Measurements from ENCODE around the gene EHMT2.
"Not testable (repeated sequence)": the region's sequence is repeated elsewhere in the genome, so short reads cannot be mapped to it uniquely, and the experiment has no call there.

The EHMT2 gene

GRCh38 chr6:31869343-31869742, 28.2 kb downstream of the EHMT2 start:
- no peak overlapping the region for H3K27ac ChIP-seq (ENCODE audit: low read depth, low read length)
- H3K4me3 ChIP-seq (ENCODE audit: low read depth, low read length), result no peak overlapping the region
- H3K4me1 ChIP-seq (ENCODE audit: control insufficient read depth, insufficient read depth, low read length), result peaks cover 16% of the 10 kb centered on the region
- no peaks in the 10 kb centered on the region for H3K36me3 ChIP-seq (ENCODE audit: control insufficient read depth, insufficient read depth, low read length)
- no peak overlapping the region for H3K9ac ChIP-seq (ENCODE audit: low read length)
- no peaks in the 10 kb centered on the region for H3K27me3 ChIP-seq (ENCODE audit: control insufficient read depth, insufficient read depth, low read length)
- no peaks in the 10 kb centered on the region for H3K9me3 ChIP-seq (ENCODE audit: control insufficient read depth, insufficient read depth, low read depth, low read length)

- not testable (repeated sequence) for H3K4me3 ChIP-seq (ENCODE audit: low read depth, low read length); H3K27ac ChIP-seq (ENCODE audit: low read depth, low read length); H3K9me3 ChIP-seq (ENCODE audit: control insufficient read depth, insufficient read depth, low read depth, low read length); H3K36me3 ChIP-seq (ENCODE audit: control insufficient read depth, insufficient read depth, low read length); H3K9ac ChIP-seq (ENCODE audit: low read length); H3K27me3 ChIP-seq (ENCODE audit: control insufficient read depth, insufficient read depth, low read length)
- H3K4me1 ChIP-seq (ENCODE audit: control insufficient read depth, insufficient read depth, low read length), result peaks cover 16% of the 10 kb centered on the region
Measured at GRCh38 chr6:31868658-31868971, 28.9 kb downstream of the EHMT2 start.

- Histone ChIP-seq H3K36me3 (ENCODE audit: control insufficient read depth, insufficient read depth, low read length) (peaks cover 7% of the 10 kb centered on the region), H3K27me3 (ENCODE audit: control insufficient read depth, insufficient read depth, low read length) (no peaks in the 10 kb centered on the region), H3K9me3 (ENCODE audit: control insufficient read depth, insufficient read depth, low read depth, low read length) (no peaks in the 10 kb centered on the region), H3K4me3 (ENCODE audit: low read depth, low read length) (no peak overlapping the region), H3K9ac (ENCODE audit: low read length) (no peak overlapping the region), H3K4me1 (ENCODE audit: control insufficient read depth, insufficient read depth, low read length) (peaks cover 7% of the 10 kb centered on the region), H3K27ac (ENCODE audit: low read depth, low read length) (no peak overlapping the region)
Measured at GRCh38 chr6:31865205-31866118, 32.0 kb downstream of the EHMT2 start.

GRCh38 chr6:31864818-31865204, 32.7 kb downstream of the EHMT2 start:
- H3K4me1 ChIP-seq (ENCODE audit: control insufficient read depth, insufficient read depth, low read length), result peaks cover 6% of the 10 kb centered on the region
- H3K27ac ChIP-seq (ENCODE audit: low read depth, low read length), result no peak overlapping the region
- H3K9ac ChIP-seq (ENCODE audit: low read length), result no peak overlapping the region
- no peaks in the 10 kb centered on the region for H3K27me3 ChIP-seq (ENCODE audit: control insufficient read depth, insufficient read depth, low read length)
- no peak overlapping the region for H3K4me3 ChIP-seq (ENCODE audit: low read depth, low read length)
- peaks cover 13% of the 10 kb centered on the region for H3K36me3 ChIP-seq (ENCODE audit: control insufficient read depth, insufficient read depth, low read length)
- no peaks in the 10 kb centered on the region for H3K9me3 ChIP-seq (ENCODE audit: control insufficient read depth, insufficient read depth, low read depth, low read length)

- Histone ChIP-seq H3K9ac (ENCODE audit: low read length) (peak overlapping the region; percentile 53), H3K4me3 (ENCODE audit: low read depth, low read length) (peak overlapping the region; percentile 84), H3K36me3 (ENCODE audit: control insufficient read depth, insufficient read depth, low read length) (peaks cover 20% of the 10 kb centered on the region)
- H3K27me3 ChIP-seq (ENCODE audit: control insufficient read depth, insufficient read depth, low read length); H3K9me3 ChIP-seq (ENCODE audit: control insufficient read depth, insufficient read depth, low read depth, low read length); H3K4me1 ChIP-seq (ENCODE audit: control insufficient read depth, insufficient read depth, low read length); H3K27ac ChIP-seq (ENCODE audit: low read depth, low read length): not testable (repeated sequence)
Measured at GRCh38 chr6:31864123-31864562, 33.4 kb downstream of the EHMT2 start.

- Histone ChIP-seq H3K36me3 (ENCODE audit: control insufficient read depth, insufficient read depth, low read length) (peaks cover 27% of the 10 kb centered on the region), H3K9ac (ENCODE audit: low read length) (peak within 1 kb of the TSS; percentile 85), H3K4me1 (ENCODE audit: control insufficient read depth, insufficient read depth, low read length) (peaks cover 3% of the 10 kb centered on the region; the same call in 1 of the 2 replicates), H3K9me3 (ENCODE audit: control insufficient read depth, insufficient read depth, low read depth, low read length) (no peaks in the 10 kb centered on the region), H3K4me3 (ENCODE audit: low read depth, low read length) (peak within 1 kb of the TSS; percentile 93), H3K27ac (ENCODE audit: low read depth, low read length) (peak within 1 kb of the TSS; percentile 80; the same call in 1 of the 2 replicates), H3K27me3 (ENCODE audit: control insufficient read depth, insufficient read depth, low read length) (no peaks in the 10 kb centered on the region)
Measured at GRCh38 chr6:31862344-31863235, 34.9 kb downstream of the EHMT2 start, which contains the start of gene NEU1. Gene NEU1 (minus strand): TSS chr6:31862821. CDS start chr6:31862776, 45 bp downstream.

GRCh38 chr6:31861919-31862343, 35.6 kb downstream of the EHMT2 start:
- H3K27ac ChIP-seq (ENCODE audit: low read depth, low read length), result no peak overlapping the region
- H3K4me3 ChIP-seq (ENCODE audit: low read depth, low read length), result peak overlapping the region; percentile 93
- H3K36me3 ChIP-seq (ENCODE audit: control insufficient read depth, insufficient read depth, low read length), result peaks cover 30% of the 10 kb centered on the region
- peaks cover 3% of the 10 kb centered on the region; the same call in 1 of the 2 replicates for H3K4me1 ChIP-seq (ENCODE audit: control insufficient read depth, insufficient read depth, low read length)
- H3K9me3 ChIP-seq (ENCODE audit: control insufficient read depth, insufficient read depth, low read depth, low read length), result no peaks in the 10 kb centered on the region
- H3K27me3 ChIP-seq (ENCODE audit: control insufficient read depth, insufficient read depth, low read length), result no peaks in the 10 kb centered on the region
- peak overlapping the region; percentile 85 for H3K9ac ChIP-seq (ENCODE audit: low read length)

- Histone ChIP-seq H3K4me3 (ENCODE audit: low read depth, low read length) (no peak overlapping the region), H3K9ac (ENCODE audit: low read length) (no peak overlapping the region), H3K9me3 (ENCODE audit: control insufficient read depth, insufficient read depth, low read depth, low read length) (no peaks in the 10 kb centered on the region), H3K36me3 (ENCODE audit: control insufficient read depth, insufficient read depth, low read length) (peaks cover 30% of the 10 kb centered on the region), H3K27ac (ENCODE audit: low read depth, low read length) (no peak overlapping the region), H3K27me3 (ENCODE audit: control insufficient read depth, insufficient read depth, low read length) (no peaks in the 10 kb centered on the region), H3K4me1 (ENCODE audit: control insufficient read depth, insufficient read depth, low read length) (peaks cover 3% of the 10 kb centered on the region; the same call in 1 of the 2 replicates)
Measured at GRCh38 chr6:31861150-31861549, 36.3 kb downstream of the EHMT2 start.

- H3K9ac ChIP-seq (ENCODE audit: low read length), result no peak overlapping the region
- H3K4me3 ChIP-seq (ENCODE audit: low read depth, low read length), result no peak overlapping the region
- H3K4me1 ChIP-seq (ENCODE audit: control insufficient read depth, insufficient read depth, low read length), result peaks cover 3% of the 10 kb centered on the region; the same call in 1 of the 2 replicates
- peaks cover 3% of the 10 kb centered on the region for H3K9me3 ChIP-seq (ENCODE audit: control insufficient read depth, insufficient read depth, low read depth, low read length)
- no peaks in the 10 kb centered on the region for H3K27me3 ChIP-seq (ENCODE audit: control insufficient read depth, insufficient read depth, low read length)
- H3K27ac ChIP-seq (ENCODE audit: low read depth, low read length), result no peak overlapping the region
- peaks cover 30% of the 10 kb centered on the region for H3K36me3 ChIP-seq (ENCODE audit: control insufficient read depth, insufficient read depth, low read length)
Measured at GRCh38 chr6:31860349-31860748, 37.1 kb downstream of the EHMT2 start.

- Histone ChIP-seq H3K9ac (ENCODE audit: low read length) (no peak overlapping the region), H3K4me3 (ENCODE audit: low read depth, low read length) (no peak overlapping the region), H3K36me3 (ENCODE audit: control insufficient read depth, insufficient read depth, low read length) (peaks cover 30% of the 10 kb centered on the region), H3K27me3 (ENCODE audit: control insufficient read depth, insufficient read depth, low read length) (no peaks in the 10 kb centered on the region), H3K4me1 (ENCODE audit: control insufficient read depth, insufficient read depth, low read length) (peaks cover 3% of the 10 kb centered on the region; the same call in 1 of the 2 replicates), H3K27ac (ENCODE audit: low read depth, low read length) (no peak overlapping the region), H3K9me3 (ENCODE audit: control insufficient read depth, insufficient read depth, low read depth, low read length) (peaks cover 6% of the 10 kb centered on the region)
Measured at GRCh38 chr6:31859923-31860322, 37.6 kb downstream of the EHMT2 start.

All from HUES6 (cell line).